AG10803 (cell line): ENCODE measurements around the gene PLSCR3.

Experiments used
- DNase-seq: peaks from one replicate; pipeline ENCODE4 v3.0.0; 2010; ENCODE audit warnings: low read depth
- H3K4me3 ChIP-seq: 2 replicates; pipeline ENCODE4 v1.5.1; 2011; ENCODE audit warnings: mild to moderate bottlenecking, low read length, control low read depth
- TF ChIP-seq, protein P1 (sequence below): conservative IDR thresholded peaks from 2 replicates; pipeline ENCODE4 v1.5.1; 2011; ENCODE audit warnings: mild to moderate bottlenecking, low read length, control low read depth, inconsistent platforms

Gene PLSCR3

GRCh38 chr17:7405350-7406234 is 11.3 kb upstream of the PLSCR3 start:
- DNase-seq = no peak
- TF ChIP-seq, protein P1, sequence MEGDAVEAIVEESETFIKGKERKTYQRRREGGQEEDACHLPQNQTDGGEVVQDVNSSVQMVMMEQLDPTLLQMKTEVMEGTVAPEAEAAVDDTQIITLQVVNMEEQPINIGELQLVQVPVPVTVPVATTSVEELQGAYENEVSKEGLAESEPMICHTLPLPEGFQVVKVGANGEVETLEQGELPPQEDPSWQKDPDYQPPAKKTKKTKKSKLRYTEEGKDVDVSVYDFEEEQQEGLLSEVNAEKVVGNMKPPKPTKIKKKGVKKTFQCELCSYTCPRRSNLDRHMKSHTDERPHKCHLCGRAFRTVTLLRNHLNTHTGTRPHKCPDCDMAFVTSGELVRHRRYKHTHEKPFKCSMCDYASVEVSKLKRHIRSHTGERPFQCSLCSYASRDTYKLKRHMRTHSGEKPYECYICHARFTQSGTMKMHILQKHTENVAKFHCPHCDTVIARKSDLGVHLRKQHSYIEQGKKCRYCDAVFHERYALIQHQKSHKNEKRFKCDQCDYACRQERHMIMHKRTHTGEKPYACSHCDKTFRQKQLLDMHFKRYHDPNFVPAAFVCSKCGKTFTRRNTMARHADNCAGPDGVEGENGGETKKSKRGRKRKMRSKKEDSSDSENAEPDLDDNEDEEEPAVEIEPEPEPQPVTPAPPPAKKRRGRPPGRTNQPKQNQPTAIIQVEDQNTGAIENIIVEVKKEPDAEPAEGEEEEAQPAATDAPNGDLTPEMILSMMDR = no peak
- peak overlapping the region; percentile 80 for H3K4me3 ChIP-seq

- DNase-seq = no peak
- peak overlapping the region; percentile 80 for H3K4me3 ChIP-seq
- TF ChIP-seq, protein P1 = no peak
Observed at GRCh38 chr17:7404737-7405349, 10.5 kb upstream of the PLSCR3 start.

DNA sequence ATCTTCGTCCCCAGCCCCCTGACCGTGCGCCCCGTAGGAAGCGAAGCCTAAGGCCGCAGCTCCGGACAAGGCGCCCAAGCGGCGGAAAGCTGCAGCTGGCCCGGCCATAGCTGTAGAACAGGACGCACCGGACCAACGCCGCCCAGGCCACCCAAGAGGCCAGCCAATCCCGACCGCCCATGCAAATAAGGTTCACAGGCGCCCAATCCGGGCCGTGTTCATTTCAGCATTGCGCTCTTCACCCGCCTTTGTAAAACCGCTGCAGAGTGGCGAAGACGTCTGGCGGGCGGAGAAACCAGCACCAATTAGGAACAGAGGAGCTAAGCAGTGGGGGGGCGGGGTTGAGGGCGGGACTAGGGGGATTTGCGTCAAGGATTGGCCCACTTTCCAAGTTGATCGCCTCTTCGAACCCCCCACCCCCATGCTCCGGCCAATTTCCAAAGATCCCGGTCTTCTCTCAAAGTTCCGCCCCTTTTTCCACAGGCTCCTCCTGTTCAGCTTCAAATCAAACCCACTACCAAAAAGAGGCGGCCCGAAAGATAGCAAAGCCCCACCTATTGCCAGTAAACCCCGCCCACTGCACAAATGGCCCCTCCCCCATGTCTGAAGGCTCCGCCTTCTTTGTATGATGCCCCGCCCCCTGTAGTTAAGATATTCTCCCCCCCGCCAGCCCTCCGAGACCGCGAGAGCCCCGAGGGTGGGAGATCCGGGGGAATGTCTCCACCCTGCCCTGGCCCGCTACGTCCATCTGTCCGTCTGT is 9.8 kb upstream of the PLSCR3 start, which contains the start of gene TMEM256:
TSS of gene TMEM256 (minus strand) at position 121 of the 760 bp plus-strand sequence. CDS start at position 108, 13 bp downstream.
- DNase-seq = peak; percentile 99
- TF ChIP-seq, protein P1 = no peak
- peak within 1 kb of the TSS; percentile 80 for H3K4me3 ChIP-seq

DNA sequence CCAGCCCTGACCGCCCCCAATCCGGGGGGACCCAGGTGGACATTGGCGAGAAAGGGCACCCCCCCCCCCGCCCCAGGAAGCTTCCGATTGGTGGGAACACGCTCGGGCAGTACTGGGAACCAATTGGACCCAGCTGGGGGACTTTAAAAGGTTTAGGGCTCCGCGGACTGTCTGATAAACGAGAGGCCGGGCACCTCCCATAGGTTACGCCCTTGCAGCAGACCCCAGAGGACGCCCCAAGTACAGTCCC is 9.3 kb upstream of the PLSCR3 start:
- TF ChIP-seq, protein P1 = no peak
- peak overlapping the region; percentile 79 for H3K4me3 ChIP-seq
- no peak for DNase-seq

GRCh38 chr17:7403043-7403726 is 8.9 kb upstream of the PLSCR3 start:
- no peak for DNase-seq
- H3K4me3 ChIP-seq = peak overlapping the region; percentile 79
- TF ChIP-seq, protein P1 = no peak

DNA sequence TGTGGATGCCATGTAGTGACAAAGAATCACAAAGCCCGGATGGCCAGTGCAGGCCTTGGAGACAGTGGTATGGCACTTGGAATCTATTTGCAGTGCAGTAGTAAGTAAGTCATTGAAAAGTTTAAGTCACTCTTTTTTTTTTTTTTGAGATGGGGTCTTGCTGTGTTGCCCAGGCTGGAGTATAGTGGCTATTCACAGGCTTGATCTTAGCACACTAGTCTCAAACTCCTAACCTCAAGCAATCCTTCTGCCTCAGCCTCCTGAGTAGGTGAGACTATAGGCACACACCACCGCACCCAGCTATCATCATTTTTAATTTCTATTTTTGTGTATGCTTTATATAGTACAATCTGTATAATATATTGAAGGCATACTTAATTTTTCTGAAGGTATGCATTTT is 4.3 kb upstream of the PLSCR3 start:
- DNase-seq = no peak
- no peak overlapping the region for H3K4me3 ChIP-seq
- TF ChIP-seq, protein P1 = no peak
